Transverse colon (tissue), 4 donors: Measurements from ENCODE around the gene ZER1. TPM values are rescaled to one million over a fixed set of nuclear protein-coding genes. Genes with fewer than 3 reads are reported as not detected.

Source experiments
- DNase-seq: peaks from one replicate; pipeline ENCODE4 v3.0.0-alpha.2; 2019
- H3K27ac ChIP-seq, 4 donors: fragments of 200-600 bp; sonication (generic); 2 replicates each; pipeline ENCODE4 v1.5.1; 2016 to 2018; ENCODE audit warnings: inconsistent platforms in 4 of 4
- H3K27me3 ChIP-seq: fragments of 200-600 bp; sonication (generic); 2 replicates; pipeline ENCODE4 v1.5.1; 2017; ENCODE audit warnings: inconsistent platforms
- H3K36me3 ChIP-seq, 4 donors: fragments of 200-600 bp; sonication (generic); 2 replicates each; pipeline ENCODE4 v1.5.1; 2017 to 2019; ENCODE audit warnings: inconsistent platforms in 4 of 4
- H3K4me1 ChIP-seq, 4 donors: fragments of 200-600 bp; sonication (generic); 2 replicates each; pipeline ENCODE4 v1.5.1; 2017 to 2020; ENCODE audit warnings: inconsistent platforms in 4 of 4
- H3K4me3 ChIP-seq, 4 donors: fragments of 200-600 bp; sonication (generic); 1 replicate in 1 of 4; 2 replicates in 3 of 4; pipeline versions ENCODE4 v1.5.1 to v1.6.1; 2017 to 2019; ENCODE audit warnings: inconsistent platforms in 4 of 4
- H3K9me3 ChIP-seq, 2 donors: fragments of 200-600 bp; sonication (generic); 2 replicates each; pipeline ENCODE4 v1.5.1; 2017 to 2019; ENCODE audit warnings: inconsistent platforms in 2 of 2
- EP300 ChIP-seq: sonication (generic); formaldehyde crosslinking; IDR thresholded peaks from one replicate; pipeline ENCODE4 v1.6.1; 2017; ENCODE audit warnings: antibody characterized with exemption, low read depth
- POLR2A ChIP-seq: fragments of 450-650 bp; IDR thresholded peaks from one replicate; pipeline ENCODE4 v1.6.1; 2016; ENCODE audit warnings: antibody characterized with exemption, mild to moderate bottlenecking, moderate library complexity
- POLR2AphosphoS5 ChIP-seq, 3 donors: sonication (generic); formaldehyde crosslinking; IDR thresholded peaks; one replicate each; pipeline ENCODE4 v1.6.1; 2016; ENCODE audit warnings: antibody characterized with exemption in 3 of 3
- WGBS, 2 donors: methylation state at CpG; one replicate each; pipeline ENCODE4 v1.1.5; 2018; ENCODE audit warnings: low coverage in 1 of 2; 5-methylcytosine and 5-hydroxymethylcytosine counted together
- in situ Hi-C, 4 donors: fragments of 200-750 bp; cut with MboI; loops; one replicate each; pipeline versions ENCODE4 v1.15.0 to v1.15.1; 2017; ENCODE audit warnings: low sequenced_read_pairs in 3 of 4, low pct_ligation_motif_present in 1 of 4, low pct_unique_long_range_greater_than_20kb in 1 of 4
- intact Hi-C: fragments of 100-400 bp; cut with DNase I; formaldehyde crosslinking; loops from one replicate; pipeline ENCODE4 v1.15.1; 2023; ENCODE audit warnings: low total_unique reads
- total RNA-seq, 4 donors: library from RNA; depleted of rRNA; stranded (reverse); fragments of >200 nt; gene quantifications; one replicate each; pipeline ENCODE4 v1.1.0, GENCODE V29; 2016
- TF ChIP-seq, protein P1 (sequence below), 5 experiments: fragments of 200-600 bp in 3 of 5; fragments of 450-650 bp in 2 of 5; sonication (generic) in 3 of 5; IDR thresholded peaks; 1 replicate in 2 of 5; 2 replicates in 3 of 5; pipeline ENCODE4 v1.5.1; 2016 to 2017; ENCODE audit warnings: antibody characterized with exemption in 5 of 5, inconsistent platforms in 3 of 5, mild to moderate bottlenecking in 2 of 5, moderate library complexity in 1 of 5

ZER1 gene
- total RNA-seq, 4 donors from 2014 or later: 57.5 to 116 (median 73.8) TPM

GRCh38 chr9:128757602-128758001, 14.1 kb downstream of the ZER1 start:
- 79 to 89% methylated on average over 4 to 6 of the region's 6 CpGs for WGBS, 2 donors
- in situ Hi-C loops: no loop called here
- Histone ChIP-seq H3K4me3 (no peak overlapping the region), H3K4me1 (no peaks in the 10 kb centered on the region), H3K27ac (no peak overlapping the region), H3K9me3 (no peaks in the 10 kb centered on the region), H3K36me3 (peaks cover 0 to 12% (median 5%) of the 10 kb centered on the region in 4 donors), H3K27me3 (no peaks in the 10 kb centered on the region)
- TF ChIP-seq POLR2A: no peak
- TF ChIP-seq, protein P1, sequence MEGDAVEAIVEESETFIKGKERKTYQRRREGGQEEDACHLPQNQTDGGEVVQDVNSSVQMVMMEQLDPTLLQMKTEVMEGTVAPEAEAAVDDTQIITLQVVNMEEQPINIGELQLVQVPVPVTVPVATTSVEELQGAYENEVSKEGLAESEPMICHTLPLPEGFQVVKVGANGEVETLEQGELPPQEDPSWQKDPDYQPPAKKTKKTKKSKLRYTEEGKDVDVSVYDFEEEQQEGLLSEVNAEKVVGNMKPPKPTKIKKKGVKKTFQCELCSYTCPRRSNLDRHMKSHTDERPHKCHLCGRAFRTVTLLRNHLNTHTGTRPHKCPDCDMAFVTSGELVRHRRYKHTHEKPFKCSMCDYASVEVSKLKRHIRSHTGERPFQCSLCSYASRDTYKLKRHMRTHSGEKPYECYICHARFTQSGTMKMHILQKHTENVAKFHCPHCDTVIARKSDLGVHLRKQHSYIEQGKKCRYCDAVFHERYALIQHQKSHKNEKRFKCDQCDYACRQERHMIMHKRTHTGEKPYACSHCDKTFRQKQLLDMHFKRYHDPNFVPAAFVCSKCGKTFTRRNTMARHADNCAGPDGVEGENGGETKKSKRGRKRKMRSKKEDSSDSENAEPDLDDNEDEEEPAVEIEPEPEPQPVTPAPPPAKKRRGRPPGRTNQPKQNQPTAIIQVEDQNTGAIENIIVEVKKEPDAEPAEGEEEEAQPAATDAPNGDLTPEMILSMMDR (IDR thresholded peaks at IDR 0.05): no peak
- intact Hi-C loops: no loop called here
- no peak for DNase-seq

GRCh38 chr9:128753627-128754026, 18.1 kb downstream of the ZER1 start:
- TF ChIP-seq POLR2AphosphoS5 (IDR thresholded peaks at IDR 0.05) (no peak), POLR2A (no peak), EP300 (no peak)
- TF ChIP-seq, protein P1 (IDR thresholded peaks at IDR 0.05): no peak
- intact Hi-C loops (no loop called here), in situ Hi-C loops (no loop called here)
- no peak overlapping the region for H3K4me3 ChIP-seq
- no peaks in the 10 kb centered on the region for H3K4me1 ChIP-seq
- DNase-seq: no peak
- 95% methylated on average over 15 of the region's 16 CpGs; no CpG with 5 or more reads in 1 of the 2 donors for WGBS, 2 donors
- H3K27me3 ChIP-seq: no peaks in the 10 kb centered on the region
- no peaks in the 10 kb centered on the region for H3K9me3 ChIP-seq
- no peak overlapping the region for H3K27ac ChIP-seq
- H3K36me3 ChIP-seq: peaks cover 0 to 34% (median 7%) of the 10 kb centered on the region in 4 donors

DNA sequence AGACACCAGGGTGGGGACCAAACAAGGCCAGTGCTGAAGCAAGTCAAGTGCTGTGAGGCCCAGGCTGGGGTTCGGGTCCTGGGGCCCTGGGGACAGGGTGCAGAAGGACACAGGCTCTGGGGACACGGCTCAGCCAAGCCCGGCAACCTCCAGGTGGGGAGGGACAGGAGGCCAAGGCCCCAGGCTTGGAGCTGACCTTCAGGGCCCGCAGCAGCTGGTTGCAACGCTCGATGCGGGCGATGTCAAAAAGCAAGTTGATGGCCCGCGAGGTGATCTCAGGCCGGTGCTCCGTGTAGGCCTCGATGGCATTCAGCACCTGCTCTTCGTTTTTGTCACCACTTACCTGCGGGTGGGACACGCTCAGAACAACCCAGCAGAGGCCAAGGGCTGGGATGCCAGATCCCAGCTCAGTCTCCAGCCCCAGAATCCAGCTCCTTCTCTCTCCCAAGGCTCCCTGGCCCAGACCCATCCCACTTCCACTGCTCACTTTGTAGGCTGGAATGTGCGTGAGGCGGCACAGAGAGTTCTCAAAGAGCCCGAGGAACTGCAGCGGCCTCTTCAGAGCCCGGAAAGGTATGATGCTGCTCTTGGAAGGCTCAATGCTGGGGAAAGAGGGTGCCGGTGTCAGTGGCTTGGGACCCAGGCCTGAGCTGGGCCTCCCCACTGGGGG, 20.7 kb downstream of the ZER1 start:
- intact Hi-C loops: no loop called here
- 94% methylated on average over 22 of the region's 22 CpGs; no CpG with 5 or more reads in 1 of the 2 donors for whole genome bisulfite sequencing, 2 donors
- DNase-seq: no peak
- Histone ChIP-seq H3K27me3 (no peaks in the 10 kb centered on the region), H3K4me3 (no peak overlapping the region), H3K27ac (no peak overlapping the region), H3K4me1 (no peaks in the 10 kb centered on the region), H3K9me3 (no peaks in the 10 kb centered on the region), H3K36me3 (peaks cover 0 to 43% (median 7%) of the 10 kb centered on the region in 4 donors)
- no peak for TF ChIP-seq EP300
- TF ChIP-seq POLR2A: no peak
- TF ChIP-seq, protein P1 (IDR thresholded peaks at IDR 0.05): no peak
- no peak for TF ChIP-seq POLR2AphosphoS5 (IDR thresholded peaks at IDR 0.05)
- in situ Hi-C loops: no loop called here

- DNase-seq: no peak
- in situ Hi-C loops (no loop called here), intact Hi-C loops (no loop called here)
- H3K27me3 ChIP-seq: no peaks in the 10 kb centered on the region
- H3K4me3 ChIP-seq: no peak overlapping the region
- H3K27ac ChIP-seq: no peak overlapping the region
- no peaks in the 10 kb centered on the region for H3K4me1 ChIP-seq
- H3K9me3 ChIP-seq: no peaks in the 10 kb centered on the region
- 100% methylated on average over 1 of the region's 1 CpG; no CpG with 5 or more reads in 1 of the 2 donors for WGBS, 2 donors
- TF ChIP-seq POLR2A: no peak
- TF ChIP-seq, protein P1 (IDR thresholded peaks at IDR 0.05): no peak
- no peak for TF ChIP-seq POLR2AphosphoS5 (IDR thresholded peaks at IDR 0.05)
- TF ChIP-seq EP300: no peak
- peaks cover 0 to 30% (median under 1%) of the 10 kb centered on the region in 4 donors for H3K36me3 ChIP-seq
Measured at GRCh38 chr9:128747241-128747640, 24.5 kb downstream of the ZER1 start.
